Fibroblast of villous mesenchyme (primary cell): ENCODE results near the gene ELN. TPM values are rescaled to one million over a fixed set of nuclear protein-coding genes. Genes with fewer than 3 reads are reported as not detected.

Source experiments
- DNase-seq: peaks from one replicate; pipeline ENCODE4 v3.0.0-alpha.2; 2010; ENCODE audit warnings: low read depth
- H3K4me3 ChIP-seq: 2 replicates; pipeline ENCODE4 v1.5.1; 2011; ENCODE audit warnings: low read depth, mild to moderate bottlenecking, low read length
- total RNA-seq: library from RNA; depleted of rRNA; stranded (reverse); fragments of >200 nt; gene quantifications from 2 replicates; pipeline ENCODE4 v1.2.3, GENCODE V29; 2012
- TF ChIP-seq, protein P1 (sequence below): IDR thresholded peaks from 2 replicates; pipeline ENCODE4 v1.5.1; 2012; ENCODE audit warnings: low read depth, mild to moderate bottlenecking, low read length; ENCODE audit not compliant: insufficient read depth

Gene ELN
- total RNA-seq, 1 donor: under 0.01 TPM

DNA sequence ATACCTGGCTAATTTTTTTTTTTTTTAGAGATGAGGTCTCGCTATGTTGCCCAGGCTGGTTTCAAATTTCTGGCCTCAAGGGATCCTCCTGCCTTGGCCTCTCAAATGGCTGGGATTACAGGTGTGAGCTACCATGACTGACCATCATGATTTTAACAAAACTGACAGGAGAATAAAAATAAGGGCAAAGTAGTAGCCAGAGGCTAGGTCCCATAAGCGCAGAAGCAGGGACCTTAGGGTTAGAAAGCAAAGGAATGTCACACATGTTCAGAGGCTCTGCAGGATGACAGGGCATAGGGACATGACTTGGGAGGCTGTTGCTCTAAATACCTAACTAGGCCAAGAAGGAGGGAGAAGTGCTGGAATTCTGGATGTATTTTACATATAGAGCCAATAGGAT lies 50.5 kb downstream of the ELN start:
- DNase-seq: no peak
- no peak overlapping the region for H3K4me3 ChIP-seq
- TF ChIP-seq, protein P1, sequence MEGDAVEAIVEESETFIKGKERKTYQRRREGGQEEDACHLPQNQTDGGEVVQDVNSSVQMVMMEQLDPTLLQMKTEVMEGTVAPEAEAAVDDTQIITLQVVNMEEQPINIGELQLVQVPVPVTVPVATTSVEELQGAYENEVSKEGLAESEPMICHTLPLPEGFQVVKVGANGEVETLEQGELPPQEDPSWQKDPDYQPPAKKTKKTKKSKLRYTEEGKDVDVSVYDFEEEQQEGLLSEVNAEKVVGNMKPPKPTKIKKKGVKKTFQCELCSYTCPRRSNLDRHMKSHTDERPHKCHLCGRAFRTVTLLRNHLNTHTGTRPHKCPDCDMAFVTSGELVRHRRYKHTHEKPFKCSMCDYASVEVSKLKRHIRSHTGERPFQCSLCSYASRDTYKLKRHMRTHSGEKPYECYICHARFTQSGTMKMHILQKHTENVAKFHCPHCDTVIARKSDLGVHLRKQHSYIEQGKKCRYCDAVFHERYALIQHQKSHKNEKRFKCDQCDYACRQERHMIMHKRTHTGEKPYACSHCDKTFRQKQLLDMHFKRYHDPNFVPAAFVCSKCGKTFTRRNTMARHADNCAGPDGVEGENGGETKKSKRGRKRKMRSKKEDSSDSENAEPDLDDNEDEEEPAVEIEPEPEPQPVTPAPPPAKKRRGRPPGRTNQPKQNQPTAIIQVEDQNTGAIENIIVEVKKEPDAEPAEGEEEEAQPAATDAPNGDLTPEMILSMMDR: no peak

DNA sequence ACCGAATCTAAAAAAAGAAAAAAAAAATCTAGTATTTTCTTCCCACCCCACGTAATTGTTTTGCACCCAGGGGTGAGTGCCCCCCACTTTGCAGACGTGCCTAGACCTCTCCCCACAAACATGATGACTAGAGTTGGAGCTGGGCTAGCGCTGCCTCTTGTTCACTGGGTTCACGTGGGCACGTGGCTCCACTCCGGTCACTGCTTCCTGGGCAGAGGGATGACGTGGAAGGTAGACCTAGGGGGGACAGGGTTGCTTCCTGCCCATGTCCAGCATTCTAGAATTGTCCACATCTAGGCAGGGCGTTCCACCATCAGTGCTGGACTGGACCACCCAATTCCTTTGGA lies 54.8 kb downstream of the ELN start:
- H3K4me3 ChIP-seq: no peak overlapping the region

DNA sequence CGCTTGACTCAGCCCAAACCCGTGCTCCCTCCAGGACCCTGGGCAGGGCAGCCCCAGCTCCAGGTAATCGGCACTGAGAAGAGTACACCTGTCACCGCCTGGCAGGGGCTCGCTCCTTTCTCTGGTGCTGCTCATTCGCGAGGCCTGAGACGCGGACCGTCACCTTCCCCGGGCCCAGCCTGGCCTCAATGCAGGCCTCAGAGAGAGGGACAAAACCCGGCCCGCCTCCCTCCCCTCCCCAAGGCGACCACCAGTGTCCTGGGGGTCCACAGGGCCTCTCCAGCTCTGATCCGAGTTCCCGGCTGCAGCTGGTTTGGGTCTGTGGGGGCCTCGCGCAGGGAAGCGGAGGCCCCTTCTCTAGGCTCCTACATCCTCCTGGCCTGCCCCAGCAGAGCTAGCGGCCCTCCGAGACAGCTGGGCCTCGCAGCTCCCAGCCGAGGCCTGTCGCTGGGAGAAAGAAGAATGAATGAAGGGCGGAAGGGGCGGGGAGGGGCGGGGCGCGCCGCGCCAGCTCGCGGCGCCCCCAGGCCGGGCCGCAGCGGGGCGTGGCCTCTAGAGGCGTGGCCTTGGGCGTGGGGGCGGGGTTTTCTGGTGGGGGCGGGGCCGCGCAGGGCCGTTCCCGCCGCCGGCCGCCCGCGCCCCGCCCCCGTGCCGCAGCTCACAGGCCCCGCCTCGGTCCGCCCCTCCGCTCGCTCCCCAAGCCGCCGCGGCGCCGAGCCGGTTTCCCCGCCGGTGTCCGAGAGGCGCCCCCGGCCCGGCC lies 55.3 kb downstream of the ELN start, which contains the start of gene LIMK1:
Gene LIMK1, plus strand, starts transcription at position 688 of the 760 bp plus-strand sequence. CDS start 187 bp downstream, outside the sequence.
- peak; percentile 84 for DNase-seq
- TF ChIP-seq, protein P1: no peak
- H3K4me3 ChIP-seq: peak within 1 kb of the TSS; percentile 65

More for the DNA sequence above, 54.8 kb downstream of the ELN start:
- TF ChIP-seq, protein P1: no peak
- no peak for DNase-seq

DNA sequence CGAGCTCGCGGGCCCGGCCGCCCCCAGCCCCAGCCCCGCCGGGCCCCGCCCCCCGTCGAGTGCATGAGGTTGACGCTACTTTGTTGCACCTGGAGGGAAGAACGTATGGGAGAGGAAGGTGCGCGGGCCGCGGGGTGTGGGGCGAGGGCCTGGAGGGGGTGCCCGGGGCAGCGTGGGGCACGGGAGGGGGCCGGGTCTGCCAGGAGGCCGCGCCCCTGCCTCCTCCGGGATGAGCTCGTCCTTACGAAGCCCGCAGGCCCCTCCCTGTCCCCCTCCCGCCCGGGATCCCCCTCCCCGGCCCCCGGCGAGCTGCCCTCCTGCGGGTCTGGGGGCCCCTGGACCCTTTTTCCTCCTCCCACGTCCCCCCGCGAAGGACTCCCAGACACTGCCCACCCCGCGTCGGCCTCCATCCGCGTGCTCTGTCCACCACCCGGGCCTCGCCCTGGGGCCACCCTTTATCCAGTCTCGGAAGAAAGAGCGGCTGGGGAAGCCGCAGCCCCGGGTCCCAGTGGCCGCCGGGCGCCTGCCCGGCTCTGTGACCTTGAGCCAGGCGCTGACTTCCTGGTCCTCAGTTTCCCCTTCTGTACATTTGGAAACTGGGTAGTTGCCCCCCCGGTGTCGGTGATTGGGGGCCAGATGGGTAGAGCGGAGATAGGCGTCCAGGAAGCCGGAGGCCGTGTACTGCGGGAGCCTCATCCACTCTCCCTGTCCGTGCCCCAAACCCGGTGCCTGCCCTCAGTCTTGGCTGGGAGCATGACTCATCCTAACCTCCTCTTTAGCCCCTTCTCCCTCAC lies 56.2 kb downstream of the ELN start:
- TF ChIP-seq, protein P1: no peak
- peak; percentile 72 for DNase-seq

DNA sequence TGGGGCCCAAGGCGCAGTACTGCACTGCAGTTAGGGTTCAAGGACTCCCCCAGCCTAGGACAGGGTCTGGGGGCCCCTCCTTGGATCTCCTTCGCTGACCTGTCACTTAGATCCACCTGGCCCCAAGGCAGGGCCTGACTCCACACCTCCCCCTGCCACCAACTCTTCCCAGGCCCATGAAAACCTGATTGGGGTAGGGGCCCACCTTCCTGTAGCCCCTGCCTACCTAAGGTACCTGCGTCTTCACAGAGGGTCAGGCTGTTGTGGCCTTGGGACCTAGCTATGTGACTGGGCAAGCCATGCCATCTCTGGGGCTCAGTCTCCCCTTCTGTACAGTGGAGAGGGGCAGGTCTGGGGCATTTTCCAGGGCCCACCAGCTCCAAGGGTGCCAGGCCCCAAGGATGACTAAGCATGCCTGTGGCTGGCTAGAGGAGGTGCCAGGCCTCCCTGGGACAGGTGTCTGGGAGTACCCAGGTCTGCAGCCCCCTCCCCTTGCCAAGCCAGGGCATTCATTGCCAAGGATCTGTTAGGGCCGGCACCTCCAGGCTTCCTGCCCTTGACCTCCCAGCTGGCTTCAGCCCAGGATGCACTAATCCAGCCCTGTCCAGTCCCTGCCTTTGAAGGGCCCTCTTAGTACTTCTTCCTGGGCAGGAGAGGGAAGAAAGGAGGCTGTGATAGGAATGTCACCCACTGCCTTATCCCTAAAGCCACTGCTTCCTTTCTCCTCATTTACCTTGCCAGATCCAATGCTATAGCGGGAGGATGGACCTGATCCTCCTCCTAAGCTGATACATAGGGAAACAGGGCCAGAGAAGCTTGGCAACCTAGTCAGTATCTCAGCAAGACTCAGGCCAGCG lies 57.0 kb downstream of the ELN start:
- no peak for DNase-seq
- TF ChIP-seq, protein P1: no peak
- peak overlapping the region; percentile 65 for H3K4me3 ChIP-seq

More for the DNA sequence above, 56.2 kb downstream of the ELN start:
- H3K4me3 ChIP-seq: peak overlapping the region; percentile 65

DNA sequence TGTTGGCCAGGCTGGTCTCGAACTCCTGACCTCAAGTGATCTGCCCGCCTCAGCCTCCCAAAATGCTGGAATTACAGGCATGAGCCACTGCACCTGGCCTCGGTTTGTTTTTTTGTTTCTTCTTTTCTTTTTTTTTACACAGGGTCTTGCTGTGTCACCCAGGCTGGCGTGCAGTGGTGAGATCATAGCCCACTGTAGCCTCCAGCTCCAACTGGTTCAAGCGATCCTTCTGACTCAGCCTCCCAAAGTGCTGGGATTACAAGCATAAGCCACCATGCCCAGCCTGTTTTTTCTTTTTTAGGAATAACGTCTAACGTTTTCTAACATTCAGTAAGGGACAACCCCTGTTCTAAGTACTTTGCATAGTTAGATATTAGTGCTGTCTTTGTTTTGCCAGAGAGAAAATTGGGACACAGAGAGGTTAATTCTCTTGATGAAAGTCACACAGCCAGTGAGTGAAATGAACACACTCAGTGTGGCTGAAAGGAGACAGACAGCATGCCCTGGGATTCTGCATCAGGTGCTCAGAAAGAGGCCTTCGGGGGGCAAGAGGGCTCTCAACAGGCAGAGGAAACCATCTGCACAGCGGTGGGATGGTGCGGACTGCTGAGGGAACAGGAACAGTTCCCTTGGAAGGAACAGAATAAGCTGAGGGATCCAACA lies 59.9 kb downstream of the ELN start:
- TF ChIP-seq, protein P1: no peak
- DNase-seq: no peak
- no peak overlapping the region for H3K4me3 ChIP-seq
